BE2C (cell line): ENCODE results near the gene SH3BGR.

Experiments
- DNase-seq: peaks from one replicate; pipeline ENCODE4 v3.0.0-alpha.2; 2020
- H3K27me3 ChIP-seq: fragments of 250-450 bp; sonication (Bioruptor Pico); 2 replicates; pipeline ENCODE4 v1.5.1; 2020; ENCODE audit warnings: mild to moderate bottlenecking
- H3K36me3 ChIP-seq: fragments of 250-450 bp; sonication (Bioruptor Pico); 2 replicates; pipeline ENCODE4 v1.5.1; 2020; ENCODE audit warnings: mild to moderate bottlenecking
- H3K4me1 ChIP-seq: fragments of 250-450 bp; sonication (Bioruptor Pico); 2 replicates; pipeline ENCODE4 v1.5.1; 2020
- H3K4me3 ChIP-seq: 2 replicates; pipeline ENCODE4 v1.5.1; 2011; ENCODE audit warnings: low read depth, low read length
- H3K9me3 ChIP-seq: fragments of 250-450 bp; sonication (Bioruptor Pico); 2 replicates; pipeline ENCODE4 v1.5.1; 2020
- TF ChIP-seq, protein P1 (sequence below): IDR thresholded peaks from 2 replicates; pipeline ENCODE4 v1.5.1; 2012; ENCODE audit warnings: mild to moderate bottlenecking, low read depth, low read length

Gene SH3BGR

DNA sequence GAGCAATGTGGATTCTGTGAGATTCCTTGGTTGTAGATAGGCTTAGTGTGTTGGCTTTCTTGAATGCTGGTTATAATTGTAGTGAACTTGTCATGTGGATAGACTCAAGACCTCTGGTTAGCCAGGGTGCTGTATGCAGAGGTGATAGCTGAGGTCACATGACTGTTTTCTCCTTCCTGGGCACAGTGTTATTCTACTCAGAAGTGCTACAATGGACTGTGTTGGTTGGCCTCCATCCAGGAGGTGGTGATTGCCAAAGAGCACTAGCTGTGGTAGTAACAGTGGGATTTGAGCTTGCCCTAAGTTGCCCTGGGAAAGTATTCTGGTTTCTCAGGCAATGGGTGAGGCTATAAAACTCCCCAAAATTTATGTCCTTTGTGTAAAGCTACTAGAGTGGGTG is 71.6 kb downstream of the SH3BGR start:
- no peak overlapping the region for H3K4me3 ChIP-seq
- no peaks in the 10 kb centered on the region for H3K27me3 ChIP-seq
- no peak for DNase-seq
- no peaks in the 10 kb centered on the region for H3K36me3 ChIP-seq
- no peaks in the 10 kb centered on the region; the same call in 1 of the 2 replicates for H3K4me1 ChIP-seq
- TF ChIP-seq, protein P1, sequence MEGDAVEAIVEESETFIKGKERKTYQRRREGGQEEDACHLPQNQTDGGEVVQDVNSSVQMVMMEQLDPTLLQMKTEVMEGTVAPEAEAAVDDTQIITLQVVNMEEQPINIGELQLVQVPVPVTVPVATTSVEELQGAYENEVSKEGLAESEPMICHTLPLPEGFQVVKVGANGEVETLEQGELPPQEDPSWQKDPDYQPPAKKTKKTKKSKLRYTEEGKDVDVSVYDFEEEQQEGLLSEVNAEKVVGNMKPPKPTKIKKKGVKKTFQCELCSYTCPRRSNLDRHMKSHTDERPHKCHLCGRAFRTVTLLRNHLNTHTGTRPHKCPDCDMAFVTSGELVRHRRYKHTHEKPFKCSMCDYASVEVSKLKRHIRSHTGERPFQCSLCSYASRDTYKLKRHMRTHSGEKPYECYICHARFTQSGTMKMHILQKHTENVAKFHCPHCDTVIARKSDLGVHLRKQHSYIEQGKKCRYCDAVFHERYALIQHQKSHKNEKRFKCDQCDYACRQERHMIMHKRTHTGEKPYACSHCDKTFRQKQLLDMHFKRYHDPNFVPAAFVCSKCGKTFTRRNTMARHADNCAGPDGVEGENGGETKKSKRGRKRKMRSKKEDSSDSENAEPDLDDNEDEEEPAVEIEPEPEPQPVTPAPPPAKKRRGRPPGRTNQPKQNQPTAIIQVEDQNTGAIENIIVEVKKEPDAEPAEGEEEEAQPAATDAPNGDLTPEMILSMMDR: no peak
- H3K9me3 ChIP-seq: no peaks in the 10 kb centered on the region

DNA sequence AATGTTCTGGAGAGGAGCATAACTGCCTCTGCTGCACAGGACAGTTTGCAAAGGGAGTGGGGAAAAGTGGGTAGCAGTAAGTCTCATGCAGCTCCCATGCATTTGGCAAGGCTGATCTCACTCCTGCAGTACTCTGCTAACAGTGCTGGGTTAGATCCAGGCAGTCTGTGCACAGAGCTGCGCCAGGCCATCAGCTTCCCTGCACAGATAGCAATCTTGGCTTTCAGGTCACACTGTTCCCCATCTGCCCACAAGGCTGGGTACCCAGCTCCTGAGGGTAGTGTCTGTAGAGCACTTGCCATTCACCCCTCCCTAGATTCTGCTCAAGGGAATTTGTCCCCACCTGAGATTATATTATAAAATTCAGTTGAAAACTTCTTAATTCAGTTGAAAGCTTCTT is 72.1 kb downstream of the SH3BGR start:
- H3K4me1 ChIP-seq: no peaks in the 10 kb centered on the region; the same call in 1 of the 2 replicates
- H3K9me3 ChIP-seq: no peaks in the 10 kb centered on the region
- TF ChIP-seq, protein P1: no peak
- no peak overlapping the region for H3K4me3 ChIP-seq
- H3K36me3 ChIP-seq: no peaks in the 10 kb centered on the region
- DNase-seq: no peak
- no peaks in the 10 kb centered on the region for H3K27me3 ChIP-seq

DNA sequence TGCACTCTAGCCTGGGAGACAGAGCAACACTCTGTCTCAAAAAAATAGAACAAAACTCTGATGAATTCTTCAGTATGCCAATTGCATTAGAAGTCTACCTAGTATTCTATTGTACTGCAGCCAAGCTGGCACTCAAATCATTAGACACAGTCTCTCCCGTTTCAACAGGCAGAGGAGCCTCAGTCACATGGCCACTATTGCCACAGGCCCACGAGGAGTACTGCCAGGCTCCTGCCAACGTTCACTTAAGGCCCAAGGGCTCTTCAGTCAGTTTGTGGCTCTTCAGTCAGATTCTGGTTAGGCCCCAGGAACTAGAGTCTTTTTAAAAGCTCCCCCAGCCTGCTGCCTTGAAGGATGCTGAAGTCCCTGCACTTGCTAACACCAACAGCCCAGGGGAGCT is 73.4 kb downstream of the SH3BGR start:
- Histone ChIP-seq H3K9me3 (no peaks in the 10 kb centered on the region), H3K4me3 (no peak overlapping the region), H3K4me1 (no peaks in the 10 kb centered on the region; the same call in 1 of the 2 replicates), H3K36me3 (no peaks in the 10 kb centered on the region), H3K27me3 (no peaks in the 10 kb centered on the region)
- no peak for DNase-seq
- TF ChIP-seq, protein P1: no peak

DNA sequence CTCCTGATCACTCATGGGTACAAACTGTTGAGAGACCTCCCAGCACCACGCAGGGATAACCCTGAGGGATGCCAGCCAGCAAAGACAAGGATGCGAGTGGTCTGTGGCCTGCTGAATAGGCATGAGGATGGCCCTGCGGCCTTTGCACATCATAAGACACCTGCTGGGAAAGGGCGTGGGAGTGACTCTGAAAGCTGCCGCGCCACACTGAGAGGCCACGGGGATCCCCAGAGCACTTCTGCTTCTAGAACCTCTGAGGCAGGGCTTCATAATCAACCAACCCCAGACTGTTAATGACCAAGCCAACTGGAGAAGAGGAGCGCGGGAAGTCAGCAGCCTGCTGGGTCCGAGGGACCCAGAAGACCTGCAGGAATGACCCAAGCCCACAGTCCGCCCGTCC is 73.8 kb downstream of the SH3BGR start:
- TF ChIP-seq, protein P1: no peak
- no peak overlapping the region for H3K4me3 ChIP-seq
- DNase-seq: no peak
- no peaks in the 10 kb centered on the region for H3K9me3 ChIP-seq
- no peaks in the 10 kb centered on the region; the same call in 1 of the 2 replicates for H3K4me1 ChIP-seq
- H3K36me3 ChIP-seq: no peaks in the 10 kb centered on the region
- no peaks in the 10 kb centered on the region for H3K27me3 ChIP-seq

DNA sequence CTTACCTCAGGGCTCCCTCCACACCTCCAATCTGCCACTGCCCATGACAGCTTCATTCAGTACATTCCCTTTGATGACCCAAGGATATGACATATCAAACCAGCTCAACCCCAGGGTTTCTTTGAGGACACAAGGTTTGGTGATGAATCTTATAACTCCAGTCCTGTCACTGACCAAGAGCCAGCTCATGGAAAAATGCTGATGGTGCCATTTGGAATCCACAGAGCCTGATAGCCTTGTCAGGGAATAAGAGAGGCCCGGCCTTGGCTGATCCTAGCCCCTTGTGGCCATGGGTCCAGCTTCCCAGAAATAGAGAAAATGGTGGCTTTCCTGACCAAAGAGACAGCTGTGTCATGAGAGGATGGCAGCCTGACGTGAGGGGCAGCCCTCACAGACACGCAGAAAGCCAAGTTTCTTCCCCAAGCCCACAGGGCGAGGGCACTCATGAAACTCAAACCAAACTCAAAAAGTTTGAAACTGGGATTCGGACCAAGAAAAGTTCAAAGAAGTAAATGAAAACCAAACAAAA is 75.4 kb downstream of the SH3BGR start:
- H3K9me3 ChIP-seq: no peaks in the 10 kb centered on the region
- no peaks in the 10 kb centered on the region; the same call in 1 of the 2 replicates for H3K4me1 ChIP-seq
- DNase-seq: no peak
- TF ChIP-seq, protein P1: no peak
- no peak overlapping the region for H3K4me3 ChIP-seq
- no peaks in the 10 kb centered on the region for H3K27me3 ChIP-seq
- H3K36me3 ChIP-seq: no peaks in the 10 kb centered on the region

DNA sequence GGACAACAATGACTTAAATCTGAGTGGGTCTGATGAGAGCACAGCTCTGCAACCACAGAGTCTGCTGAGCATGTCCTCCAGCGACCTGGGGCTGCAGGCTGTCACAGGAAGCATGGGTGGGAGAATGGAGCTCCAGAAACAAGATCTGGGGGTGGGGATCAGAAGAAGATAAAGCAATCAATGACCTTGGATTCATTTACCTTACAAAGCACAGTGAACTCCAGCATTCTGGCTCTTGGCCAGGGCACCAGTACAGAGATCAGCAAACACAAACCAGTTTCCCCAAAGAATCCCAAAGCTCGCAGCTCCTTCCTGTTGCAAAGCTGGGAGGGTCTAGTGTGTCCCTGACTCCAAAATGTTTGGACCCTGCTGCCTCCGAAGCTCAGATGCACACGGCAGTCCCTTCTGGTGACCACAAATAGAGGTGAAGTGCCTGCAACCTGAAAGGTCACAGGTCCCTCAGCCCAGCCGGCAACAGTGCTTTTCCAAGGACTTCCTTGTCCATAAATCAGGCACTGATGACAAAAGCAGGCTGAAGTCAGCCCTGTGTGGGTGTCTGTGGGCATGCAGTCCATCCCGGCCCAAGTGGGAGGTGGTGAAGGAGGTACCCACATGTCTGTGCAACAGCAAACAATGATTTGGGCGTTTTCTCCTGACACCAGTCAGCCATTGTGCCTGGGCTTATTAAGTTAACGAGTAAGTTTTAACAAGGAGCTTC is 76.1 kb downstream of the SH3BGR start:
- H3K4me1 ChIP-seq: no peaks in the 10 kb centered on the region; the same call in 1 of the 2 replicates
- H3K27me3 ChIP-seq: no peaks in the 10 kb centered on the region
- H3K36me3 ChIP-seq: no peaks in the 10 kb centered on the region
- DNase-seq: no peak
- TF ChIP-seq, protein P1: no peak
- H3K9me3 ChIP-seq: no peaks in the 10 kb centered on the region
- no peak overlapping the region for H3K4me3 ChIP-seq
